ENCODE results near the gene ZNF320. TPM values are rescaled to one million over a fixed set of nuclear protein-coding genes. Genes with fewer than 3 reads are reported as not detected.

ZNF320 gene
- total and polyA plus RNA-seq, 9 of the 15 experiments (the other 6 are each of a cell fraction or from before 2014, with no cell fraction given), result 5.4 to 25.6 (median 11.7) TPM

GRCh38 chr19:52943134-52943883 lies 45.9 kb upstream of the ZNF320 start:
- CTCF ChIA-PET (ENCODE audit: low intra/inter-chr PET ratio), result no interaction called here
- Histone ChIP-seq H3K4me2 (ENCODE audit: insufficient read depth, low read length) (peak overlapping the region; percentile 87), H2AFZ (ENCODE audit: low read depth, low read length) (peak overlapping the region; percentile 92; the same call in 1 of the 2 replicates), H3K9ac (ENCODE audit: insufficient read depth in 1 of 2, low read depth in 2 of 2, low read length in 2 of 2) (peak overlapping the region; percentile 51 to 91; a peak in 3 of 4 replicates), H3K4me1 (replicated peaks in 1 of 2; ENCODE audit: control insufficient read depth in 2 of 2, insufficient read depth in 2 of 2, low read length in 2 of 2) (peaks cover 12 to 24% of the 10 kb centered on the region in 2 experiments), H3K9me3 (replicated peaks; ENCODE audit: control insufficient read depth, insufficient read depth, low read depth, low read length) (peaks cover 8% of the 10 kb centered on the region), H3K27ac (ENCODE audit: extremely low read depth, low read depth, low read length) (peak overlapping the region; percentile 69; the same call in 1 of the 3 replicates), H3K9me1 (ENCODE audit: control insufficient read depth, insufficient read depth, low read length) (no peaks in the 10 kb centered on the region), H3K36me3 (ENCODE audit: control insufficient read depth, insufficient read depth, low read length) (peaks cover 6% of the 10 kb centered on the region; the same call in 1 of the 3 replicates), H4K20me1 (replicated peaks; ENCODE audit: control insufficient read depth, insufficient read depth, low read length) (no peaks in the 10 kb centered on the region), H3K27me3 (ENCODE audit: control insufficient read depth in 2 of 2, insufficient read depth in 2 of 2, low read length in 2 of 2) (no peaks in the 10 kb centered on the region), H3K4me3 (peak overlapping the region; percentile 95), H3K79me2 (ENCODE audit: control insufficient read depth, insufficient read depth, low read length) (peaks cover 41% of the 10 kb centered on the region)
- ATAC-seq (no peak), FAIRE-seq (no peak), DNase-seq (ENCODE audit: extremely low read depth in 1 of 4, low spot score in 3 of 4) (no peak)
- TF ChIP-seq ERF (CRISPR knock-in tag; IDR thresholded peaks at IDR 0.05) (no peak), DACH1 (IDR thresholded peaks at IDR 0.05; ENCODE audit: partially characterized antibody) (no peak), ZBTB40 (IDR thresholded peaks at IDR 0.05) (0 out of 2 replicates have a peak, but pooled peaks have one; percentile 29), ZBTB40 (CRISPR knock-in tag; IDR thresholded peaks at IDR 0.05) (no peak), ZBTB7A (IDR thresholded peaks at IDR 0.05; ENCODE audit: borderline replicate concordance, control insufficient read depth, low read depth, low read length) (peak; percentile 29; the same call in 1 of the 2 replicates), ATF7 (IDR thresholded peaks at IDR 0.05) (0 out of 2 replicates have a peak, but pooled peaks have one; percentile 8), SP2 (IDR thresholded peaks at IDR 0.05; ENCODE audit: extremely low read depth, low read depth, low read length, poor library complexity, severe bottlenecking) (no peak), GABPA (tag; conservative IDR thresholded peaks at IDR 0.05; ENCODE audit: low read depth) (no peak), EP300 (IDR thresholded peaks at IDR 0.05; ENCODE audit: low read length) (0 out of 2 replicates have a peak, but pooled peaks have one; percentile 3)
- no TSS peak for BruUV-seq (replicated peaks)
- POLR2A ChIA-PET, result interaction anchor here (0.7 kb wide), 1 partner anchor 18 kb away, joined by 3 read pairs; no protein-coding TSS in a partner anchor
- 69% methylated on average over 27 of the region's 29 CpGs for WGBS (ENCODE audit: insufficient coverage, low coverage, missing lambda C conversion rate)
- in situ Hi-C loops (cut with MboI) (no loop called here), intact Hi-C loops (cut with micrococcal nuclease) (no loop called here)

Measured in K562 (cell line).